Stimulated activated naive CD4-positive, alpha-beta T cell treated with Interleukin-2 at 50 U/mL for 16 hours (primary cell): Measurements from ENCODE around the gene CTIF.

Experiments
- DNase-seq: peaks from one replicate; lab custom pipeline; 2025; lab: John Stamatoyannopoulos, UW

Gene CTIF

DNA sequence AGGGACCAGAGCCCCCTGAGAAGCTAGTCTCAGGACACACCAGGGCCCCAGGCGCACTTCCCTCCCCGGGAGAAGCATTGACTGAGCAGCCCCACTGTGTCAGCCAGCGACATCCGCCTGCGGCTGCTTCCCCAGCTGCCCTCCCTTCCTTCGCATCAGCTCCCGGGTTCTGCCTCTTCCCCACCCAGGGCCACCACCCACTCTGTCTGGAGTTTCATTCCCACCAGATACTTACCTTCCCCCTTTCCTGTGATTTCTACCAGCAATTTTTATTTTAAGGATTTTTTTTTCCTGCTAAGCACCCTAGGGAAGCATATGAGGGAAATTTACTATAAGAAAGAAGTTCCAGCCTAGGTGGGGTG lies 312.7 kb downstream of the CTIF start:
- no peak for DNase-seq

- no peak for DNase-seq
These were observed 313.5 kb downstream of the CTIF start for GRCh38 chr18:48852292-48852691.

DNA sequence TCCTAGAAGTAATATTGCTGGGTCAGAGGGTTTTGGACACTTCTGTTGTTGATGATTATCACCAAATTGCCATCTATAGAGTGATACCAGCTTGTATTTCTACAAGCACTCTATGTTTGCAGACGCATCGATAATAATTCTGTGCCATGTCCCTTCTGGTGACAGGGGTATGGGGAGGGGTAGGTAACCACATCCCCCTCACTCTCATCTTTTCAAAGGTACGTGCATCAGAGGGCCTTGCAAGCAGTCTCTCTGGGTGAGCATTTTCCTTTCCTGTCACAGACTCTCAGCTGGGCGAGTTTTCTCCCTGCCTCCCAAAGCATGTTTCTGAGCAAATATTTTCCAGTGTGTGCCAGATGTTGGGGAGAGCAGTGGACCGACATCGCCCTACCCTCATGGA lies 314.0 kb downstream of the CTIF start:
- DNase-seq, result no peak

- no peak for DNase-seq
These were observed 314.8 kb downstream of the CTIF start for GRCh38 chr18:48853588-48853987.

DNA sequence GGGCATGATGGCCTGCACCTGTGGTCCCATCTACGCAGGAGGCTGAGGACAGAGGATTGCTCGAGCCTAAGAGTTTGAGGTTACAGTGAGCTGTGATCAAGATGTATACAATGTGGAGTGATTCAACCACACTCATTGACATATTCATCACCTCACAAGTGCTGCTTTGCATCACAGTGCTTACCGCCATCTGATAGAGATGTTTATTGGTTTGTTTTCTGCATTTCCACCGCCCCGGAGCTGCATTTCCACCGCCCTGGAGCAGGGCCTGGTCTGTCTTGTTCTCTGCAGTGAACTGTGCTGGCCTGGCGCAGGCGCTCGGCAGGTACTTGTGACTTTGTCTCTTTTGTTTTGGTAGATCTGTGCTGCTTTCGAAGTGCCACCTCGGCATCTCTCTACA lies 315.9 kb downstream of the CTIF start:
- DNase-seq, result no peak

DNA sequence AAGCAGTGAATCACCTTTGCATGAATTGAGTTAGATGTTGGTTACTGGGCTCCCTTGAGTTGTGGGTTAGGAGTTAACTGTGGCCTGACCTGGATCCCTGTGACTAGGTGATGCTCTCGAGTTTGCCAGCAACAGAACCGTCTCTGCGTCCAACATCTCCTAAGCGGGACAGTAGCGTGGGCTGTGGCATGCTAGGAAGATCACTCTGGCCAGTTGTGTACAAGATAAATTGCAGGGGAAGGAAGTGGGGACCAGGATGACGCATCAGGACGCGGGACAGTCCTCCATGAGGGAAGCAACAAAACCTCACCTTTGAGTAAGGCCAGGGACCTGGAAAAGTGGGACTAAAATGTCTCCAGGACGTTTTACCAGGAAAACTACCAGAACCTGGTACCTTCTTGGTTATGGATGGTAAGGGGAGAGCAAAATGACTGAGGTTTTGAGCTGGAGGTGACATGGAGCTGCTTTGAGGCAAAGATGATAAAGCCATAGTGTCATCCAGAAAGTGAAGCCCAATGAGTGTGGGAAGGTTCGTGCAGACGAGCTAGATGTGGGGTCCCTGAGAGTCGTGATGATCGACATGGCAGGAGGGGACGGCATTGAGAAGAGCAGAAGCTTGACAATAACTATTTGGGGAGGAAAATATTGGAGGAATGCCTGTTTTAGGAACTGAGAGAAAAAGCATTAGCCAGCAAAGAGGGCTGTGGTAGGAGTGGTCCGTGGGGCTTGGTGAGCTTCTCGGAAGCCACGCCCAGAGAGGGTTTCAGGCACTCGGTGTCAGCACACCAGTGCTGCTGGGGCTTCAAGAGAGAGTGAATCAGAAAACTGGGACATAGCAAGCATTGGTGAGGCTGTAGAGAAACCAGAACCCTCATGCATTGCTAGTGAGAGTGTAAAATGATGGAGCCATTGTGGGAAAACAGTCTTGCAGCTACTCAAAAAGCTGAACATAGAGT lies 316.9 kb downstream of the CTIF start:
- no peak for DNase-seq

- DNase-seq, result no peak
These were observed 318.3 kb downstream of the CTIF start for GRCh38 chr18:48857023-48857694.

- no peak for DNase-seq
These were observed 319.8 kb downstream of the CTIF start for GRCh38 chr18:48858676-48859075.

DNA sequence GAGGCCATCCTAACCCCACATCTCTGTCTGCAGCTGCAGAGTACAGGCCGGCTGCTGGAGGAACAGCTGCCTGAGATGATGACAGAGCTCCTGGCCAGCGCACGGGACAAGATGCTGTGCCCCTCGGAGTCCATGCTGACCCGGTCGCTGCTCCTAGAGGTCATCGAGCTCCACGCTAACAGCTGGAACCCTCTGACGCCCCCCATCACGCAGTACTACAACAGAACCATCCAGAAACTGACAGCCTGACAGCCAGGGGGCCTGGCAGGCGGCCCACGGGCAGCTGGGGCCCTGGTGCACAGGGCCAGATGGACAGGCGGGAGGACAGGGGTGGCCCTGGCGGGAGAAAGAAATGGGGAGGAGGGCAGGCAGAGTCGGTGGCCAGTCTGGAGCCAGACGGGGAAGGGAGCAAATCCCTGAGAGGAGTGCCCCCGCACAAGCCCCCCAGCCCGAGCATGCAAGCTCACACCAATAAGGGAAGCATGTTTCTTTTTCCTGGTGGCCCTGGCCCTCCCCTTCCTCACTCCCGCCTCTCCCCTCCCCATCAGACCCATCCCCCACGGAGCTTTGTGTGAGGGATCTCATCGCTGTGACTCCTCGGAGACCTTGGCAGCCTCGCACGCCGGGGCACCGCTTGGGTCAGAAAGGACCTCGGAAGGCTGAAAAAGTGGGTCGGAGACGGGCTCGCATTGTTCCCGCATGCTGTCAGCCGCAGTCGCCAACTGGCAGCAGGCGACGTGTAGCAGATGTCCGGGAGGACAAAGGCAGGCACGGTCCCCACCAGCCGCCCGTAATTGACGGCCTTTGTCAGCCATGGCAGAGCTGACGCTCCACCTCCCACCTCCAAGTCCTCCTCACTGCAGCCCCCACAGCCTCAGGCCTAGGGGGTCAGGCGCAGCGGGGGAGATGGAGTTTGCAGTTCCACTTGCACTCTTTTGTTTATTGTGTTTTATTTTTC lies 320.8 kb downstream of the CTIF start:
- DNase-seq, result no peak

DNA sequence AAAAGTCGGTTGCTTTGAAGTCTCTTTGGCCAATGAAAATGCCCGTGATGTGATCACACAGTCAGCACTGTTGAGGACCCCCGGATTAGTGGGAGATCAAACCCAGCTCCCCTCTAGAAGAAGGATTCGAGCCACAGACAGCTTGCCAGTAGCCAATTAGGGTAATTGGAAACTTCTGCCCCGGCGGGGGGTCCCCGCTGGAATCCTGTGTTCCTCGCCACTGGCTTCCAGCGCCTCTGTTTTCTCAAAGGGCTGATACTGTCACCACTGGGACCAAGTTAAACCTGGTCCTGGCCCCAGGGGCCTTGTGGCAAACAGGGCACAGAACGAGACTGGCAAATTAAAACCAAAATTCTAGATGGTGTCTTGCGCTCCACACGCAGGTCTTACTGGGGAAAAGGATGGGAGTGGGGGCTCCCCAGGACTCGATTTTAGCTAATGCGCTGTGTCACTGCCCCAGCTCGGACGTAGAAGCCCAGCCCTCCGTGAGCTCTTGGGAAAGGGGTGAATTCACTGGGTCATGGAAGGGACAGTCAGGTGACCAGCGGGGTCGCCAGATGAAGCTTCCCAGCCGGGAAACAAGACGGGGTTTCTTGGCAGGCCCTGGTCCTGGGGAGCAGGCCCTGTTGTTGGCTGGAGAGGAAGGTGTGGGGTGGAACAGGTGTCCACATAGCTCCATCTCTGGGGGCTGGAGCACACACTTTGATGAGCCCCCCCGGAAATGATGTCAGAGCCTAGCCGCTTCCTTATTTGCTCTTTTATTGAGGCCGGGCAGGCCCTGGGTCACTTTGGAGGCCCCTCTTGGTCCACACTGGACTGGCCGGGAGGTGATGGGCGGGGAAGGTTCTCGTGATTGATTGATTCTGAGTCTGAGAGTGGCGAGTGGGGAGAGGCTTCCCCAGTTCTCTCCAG lies 321.7 kb downstream of the CTIF start:
- no peak for DNase-seq

DNA sequence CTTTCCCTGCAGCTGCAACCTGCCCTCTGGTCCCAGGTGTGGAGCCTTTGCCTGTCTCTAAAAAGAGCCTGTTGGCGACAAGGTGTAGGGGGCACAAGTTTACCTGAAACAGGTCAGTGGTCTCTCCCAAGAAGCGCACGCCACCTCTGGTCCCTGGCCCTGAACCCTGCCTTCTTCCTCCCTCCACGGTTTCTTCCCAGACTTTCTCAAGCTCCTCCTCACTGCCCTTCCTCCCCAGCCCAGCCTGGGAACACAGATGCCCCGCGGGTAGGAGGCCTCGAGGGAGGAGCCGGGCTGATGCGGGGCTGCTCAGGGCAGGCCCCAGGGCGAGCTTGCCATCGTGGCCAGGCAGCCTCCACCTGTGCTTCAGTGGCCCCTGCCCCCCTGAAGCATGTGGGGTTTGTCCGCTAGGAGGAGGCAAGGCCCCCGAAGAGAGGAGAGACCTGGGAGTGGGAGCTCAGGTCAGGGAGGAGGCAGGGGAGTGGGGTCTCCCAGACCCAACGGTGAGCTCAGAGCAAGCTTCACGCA lies 322.4 kb downstream of the CTIF start:
- DNase-seq, result no peak

GRCh38 chr18:48862132-48862531 lies 323.3 kb downstream of the CTIF start:
- DNase-seq, result no peak

DNA sequence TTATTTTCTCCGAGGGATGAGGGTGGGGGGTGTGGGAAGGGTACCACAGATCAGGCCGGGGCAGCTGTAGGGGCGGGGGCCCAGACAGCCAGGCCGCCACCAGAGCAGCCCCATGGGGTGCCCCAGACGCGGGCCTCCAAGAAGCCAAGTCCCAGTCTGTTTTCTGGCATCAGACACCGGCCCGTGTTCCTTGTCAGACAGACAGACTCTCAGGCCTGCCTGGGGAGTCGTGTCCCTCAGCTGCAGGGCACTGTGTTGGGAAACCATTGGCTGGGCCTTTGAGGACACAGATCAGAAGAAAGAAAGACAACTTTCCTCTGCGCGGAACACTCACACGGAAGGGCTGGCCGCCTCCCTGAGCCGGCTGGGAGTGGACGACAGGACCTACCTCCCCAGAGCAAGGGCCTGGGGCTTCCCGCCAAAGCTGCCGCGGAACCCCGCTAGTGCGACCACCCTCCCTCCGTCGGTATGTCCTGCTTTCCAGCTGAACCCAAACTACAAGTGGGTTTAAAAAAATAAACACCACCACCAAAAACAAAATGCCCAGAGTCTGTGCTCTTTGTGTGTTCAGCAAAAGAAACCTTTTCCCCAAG lies 323.9 kb downstream of the CTIF start:
- DNase-seq, result no peak

- DNase-seq, result no peak
These were observed 324.7 kb downstream of the CTIF start for GRCh38 chr18:48863432-48864065.

- no peak for DNase-seq
These were observed 326.0 kb downstream of the CTIF start for GRCh38 chr18:48864876-48865275.

GRCh38 chr18:48866028-48866733 lies 327.4 kb downstream of the CTIF start:
- DNase-seq, result no peak

GRCh38 chr18:48866856-48867255 lies 328.0 kb downstream of the CTIF start:
- DNase-seq, result no peak

DNA sequence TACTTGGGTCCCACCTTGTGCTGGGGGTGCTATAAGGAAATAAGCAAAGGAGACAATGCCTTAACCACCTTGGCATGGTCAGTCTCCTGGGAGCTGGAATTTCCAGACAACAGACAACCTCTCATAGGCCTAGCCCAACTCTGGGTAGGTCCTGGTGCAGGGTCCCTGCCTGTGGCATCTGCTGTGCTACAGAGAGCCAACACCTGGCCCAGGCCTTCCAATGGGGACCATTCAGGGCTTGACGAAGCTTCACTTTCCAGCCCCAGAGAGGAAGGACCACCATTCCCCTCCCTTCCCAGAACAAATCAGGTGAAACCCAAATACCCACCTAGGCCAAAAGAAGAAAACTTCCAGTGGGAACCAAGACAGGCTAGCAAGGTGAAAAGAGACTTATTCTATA lies 329.1 kb downstream of the CTIF start:
- DNase-seq, result no peak
